GM12872 (cell line): ENCODE results near the gene ARAP3.

Experiments used
- CTCF ChIP-seq: IDR thresholded peaks from 3 replicates; pipeline ENCODE4 v1.5.1; 2011; ENCODE audit warnings: low read depth, mild to moderate bottlenecking, low read length, moderate library complexity; ENCODE audit not compliant: insufficient read depth

Gene ARAP3

GRCh38 chr5:141617682-141618029 is 64.4 kb downstream of the ARAP3 start:
- TF ChIP-seq CTCF = no peak

GRCh38 chr5:141617128-141617527 is 64.9 kb downstream of the ARAP3 start:
- TF ChIP-seq CTCF = no peak

GRCh38 chr5:141615991-141616720 is 65.9 kb downstream of the ARAP3 start:
- TF ChIP-seq CTCF = no peak

DNA sequence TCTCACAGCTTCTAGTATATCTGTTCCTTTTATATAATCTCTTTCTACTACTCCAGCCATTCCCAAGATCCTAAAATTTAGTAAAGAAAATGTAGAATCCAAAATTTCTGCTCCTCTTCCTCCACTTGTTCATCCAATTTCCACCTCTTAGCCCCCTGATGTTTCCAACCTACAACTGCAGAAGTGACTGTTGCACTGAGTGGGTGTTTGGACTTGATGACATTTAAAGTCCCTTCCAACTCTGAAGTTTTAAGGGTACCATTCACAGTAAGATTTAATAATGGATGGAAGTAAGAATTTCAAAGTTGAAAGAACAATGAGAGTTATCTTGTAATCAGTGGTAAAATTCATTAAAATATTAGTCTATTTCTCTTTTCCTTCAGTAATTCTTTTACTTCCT is 68.7 kb downstream of the ARAP3 start:
- no peak for TF ChIP-seq CTCF

DNA sequence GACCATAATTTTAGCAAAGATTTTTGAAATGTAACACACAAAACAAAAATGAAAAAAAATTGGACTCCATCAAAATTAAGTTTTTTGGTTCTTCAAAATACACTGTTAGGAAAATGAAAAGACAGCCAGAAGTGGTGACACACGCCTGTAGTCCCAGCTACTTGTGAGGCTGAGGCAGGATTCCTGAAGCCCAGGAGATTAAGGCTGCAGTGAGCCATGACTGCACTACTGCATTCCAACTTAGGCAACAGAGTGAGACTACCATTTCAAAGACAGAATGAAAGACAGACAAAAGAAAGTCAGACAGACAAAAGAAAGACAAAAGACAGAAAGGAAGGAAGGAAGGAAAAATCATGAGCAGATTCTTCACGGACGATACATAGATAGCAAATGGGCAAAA is 70.7 kb downstream of the ARAP3 start:
- TF ChIP-seq CTCF = no peak

DNA sequence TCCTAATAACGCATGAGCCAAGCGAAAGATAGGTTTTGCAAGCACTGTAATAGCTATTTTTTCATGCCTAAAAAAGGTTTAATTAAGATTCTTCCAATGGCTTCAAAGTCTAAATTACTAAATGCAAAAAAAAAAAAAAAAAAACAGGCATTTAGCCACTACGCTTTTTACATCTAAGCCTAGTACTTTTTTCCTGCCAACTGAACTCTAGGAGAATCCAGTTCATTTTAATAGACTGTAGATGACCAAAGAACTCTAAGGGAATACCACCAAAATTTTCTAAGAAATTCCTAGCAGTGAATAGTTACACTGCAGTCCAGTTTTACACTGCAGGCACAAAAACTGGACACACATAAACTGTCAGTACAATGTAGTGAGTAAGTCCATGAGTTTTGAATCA is 73.0 kb downstream of the ARAP3 start:
- TF ChIP-seq CTCF = no peak

DNA sequence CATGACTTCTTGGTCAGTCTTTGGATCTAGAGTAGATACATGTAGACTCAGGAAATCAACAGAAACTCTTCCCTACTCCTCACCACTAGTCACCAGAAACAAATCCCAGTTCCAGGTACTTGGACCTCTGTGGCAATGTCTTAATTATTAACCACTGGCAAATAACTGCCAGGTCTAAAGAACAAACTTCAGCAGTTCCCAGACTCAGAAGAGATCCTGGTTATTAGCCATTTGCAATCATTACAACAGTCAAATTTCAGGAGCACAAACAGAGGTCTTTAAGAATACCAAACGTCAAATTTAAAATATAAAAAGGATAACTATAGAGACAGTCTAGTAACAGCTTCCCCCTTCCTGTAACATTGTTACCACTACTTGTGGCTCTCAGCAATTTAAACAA is 73.5 kb downstream of the ARAP3 start:
- TF ChIP-seq CTCF = no peak
